Kidney epithelial cell (primary cell): ENCODE measurements around the gene RPA1. TPM values are rescaled to one million over a fixed set of nuclear protein-coding genes. Genes with fewer than 3 reads are reported as not detected.

Experiments
- DNase-seq: peaks from one replicate; pipeline ENCODE4 v3.0.0-alpha.2; 2010; ENCODE audit warnings: low read depth
- H3K27me3 ChIP-seq: 2 replicates; pipeline ENCODE4 v1.6.0; 2011; ENCODE audit warnings: low read length; ENCODE audit not compliant: control insufficient read depth, insufficient read depth
- H3K36me3 ChIP-seq: 2 replicates; pipeline ENCODE4 v1.5.1; 2011; ENCODE audit warnings: low read length; ENCODE audit not compliant: control insufficient read depth, insufficient read depth
- H3K4me3 ChIP-seq: 2 replicates; pipeline ENCODE4 v1.5.1; 2011; ENCODE audit warnings: low read depth, mild to moderate bottlenecking, control low read depth, low read length
- CTCF ChIP-seq: IDR thresholded peaks from 2 replicates; pipeline ENCODE4 v1.5.1; 2011; ENCODE audit warnings: mild to moderate bottlenecking, moderate library complexity, low read length, control low read depth, inconsistent platforms; ENCODE audit not compliant: insufficient read depth, poor library complexity, severe bottlenecking
- total RNA-seq: library from RNA; depleted of rRNA; stranded (reverse); fragments of >200 nt; gene quantifications from 2 replicates; pipeline ENCODE4 v1.2.3, GENCODE V29; 2015

RPA1 gene
- total RNA-seq, 1 donor from 2014 or later: 30.3 TPM

- Histone ChIP-seq H3K4me3 (no peak overlapping the region), H3K27me3 (no peaks in the 10 kb centered on the region), H3K36me3 (no peaks in the 10 kb centered on the region)
- no peak for DNase-seq
- no peak for TF ChIP-seq CTCF
These were observed 43.1 kb upstream of the RPA1 start for GRCh38 chr17:1786708-1787107.

- Histone ChIP-seq H3K27me3 (no peaks in the 10 kb centered on the region), H3K4me3 (no peak overlapping the region), H3K36me3 (no peaks in the 10 kb centered on the region)
- DNase-seq: peak; percentile 83
- TF ChIP-seq CTCF: no peak
These were observed 42.4 kb upstream of the RPA1 start for GRCh38 chr17:1787301-1787902.

GRCh38 chr17:1789936-1790335, 39.9 kb upstream of the RPA1 start:
- no peaks in the 10 kb centered on the region for H3K27me3 ChIP-seq
- no peak overlapping the region for H3K4me3 ChIP-seq
- peak; percentile 5 for TF ChIP-seq CTCF
- no peaks in the 10 kb centered on the region for H3K36me3 ChIP-seq
- no peak for DNase-seq

- Histone ChIP-seq H3K36me3 (no peaks in the 10 kb centered on the region), H3K27me3 (no peaks in the 10 kb centered on the region), H3K4me3 (no peak overlapping the region)
- no peak for TF ChIP-seq CTCF
- no peak for DNase-seq
These were observed 37.0 kb upstream of the RPA1 start for GRCh38 chr17:1792495-1793446.

GRCh38 chr17:1793447-1793806, 36.4 kb upstream of the RPA1 start:
- TF ChIP-seq CTCF: no peak
- no peak for DNase-seq
- H3K4me3 ChIP-seq: no peak overlapping the region
- no peaks in the 10 kb centered on the region for H3K27me3 ChIP-seq
- H3K36me3 ChIP-seq: no peaks in the 10 kb centered on the region
